CD8-positive, alpha-beta memory T cell (primary cell): ENCODE results near the gene PHOX2B. TPM values are rescaled to one million over a fixed set of nuclear protein-coding genes. Genes with fewer than 3 reads are reported as not detected.
"Not testable (repeated sequence)": the region's sequence is repeated elsewhere in the genome, so short reads cannot be mapped to it uniquely, and the experiment has no call there.

ENCODE experiments used
- CTCF ChIA-PET: fragments of 350-600 bp; sonication (Branson Sonifier 250); formaldehyde crosslinking; loops from one replicate; lab custom pipeline; 2021; ENCODE audit warnings: antibody characterized with exemption; lab: Charles Lee
- POLR2A ChIA-PET: fragments of 350-600 bp; sonication (Branson Sonifier 250); formaldehyde crosslinking; loops from one replicate; lab custom pipeline; 2021; ENCODE audit warnings: antibody characterized with exemption; lab: Charles Lee
- DNase-seq, 5 donors: peaks; one replicate each; pipeline versions ENCODE4 v3.0.0 to v3.0.0-alpha.2; 2020 to 2022; ENCODE audit warnings: mixed read lengths in 1 of 5
- H3K27ac ChIP-seq: one replicate; pipeline ENCODE4 v1.7.0; 2013; ENCODE audit warnings: low read depth, mild to moderate bottlenecking, low read length, moderate library complexity
- H3K27me3 ChIP-seq: 2 replicates; pipeline ENCODE4 v1.7.0; 2013; ENCODE audit warnings: low read length, mild to moderate bottlenecking; ENCODE audit not compliant: insufficient read depth, poor library complexity, severe bottlenecking
- H3K36me3 ChIP-seq: 2 replicates; pipeline ENCODE4 v1.7.0; 2013; ENCODE audit warnings: mild to moderate bottlenecking, low read length, moderate library complexity; ENCODE audit not compliant: insufficient read depth
- H3K4me1 ChIP-seq: 2 replicates; pipeline ENCODE4 v1.7.0; 2013; ENCODE audit warnings: mild to moderate bottlenecking, low read length, moderate library complexity; ENCODE audit not compliant: insufficient read depth
- H3K4me3 ChIP-seq: 2 replicates; pipeline ENCODE4 v1.7.0; 2013; ENCODE audit warnings: mild to moderate bottlenecking, low read length
- H3K9me3 ChIP-seq: 2 replicates; pipeline ENCODE4 v1.7.0; 2013; ENCODE audit warnings: mild to moderate bottlenecking, low read length
- H3K27ac Mint-ChIP-seq, 8 donors: one replicate each; pipeline ENCODE4 v1.8.0; 2020 to 2021; ENCODE audit warnings: mixed read lengths in 8 of 8, mild to moderate bottlenecking in 6 of 8, inconsistent platforms in 3 of 8, moderate library complexity in 3 of 8
- H3K27me3 Mint-ChIP-seq, 2 donors: one replicate each; pipeline ENCODE4 v1.8.0; 2020 to 2021; ENCODE audit warnings: mixed read lengths in 2 of 2, mild to moderate bottlenecking in 1 of 2, moderate library complexity in 1 of 2
- H3K36me3 Mint-ChIP-seq, 3 donors: one replicate each; pipeline ENCODE4 v1.8.0; 2020 to 2021; ENCODE audit warnings: mixed read lengths in 3 of 3, inconsistent platforms in 1 of 3, mild to moderate bottlenecking in 1 of 3
- H3K4me1 Mint-ChIP-seq, 3 donors: one replicate each; pipeline ENCODE4 v1.8.0; 2020 to 2021; ENCODE audit warnings: mixed read lengths in 3 of 3, inconsistent platforms in 1 of 3, mild to moderate bottlenecking in 1 of 3
- H3K4me3 Mint-ChIP-seq, 7 donors: one replicate each; pipeline ENCODE4 v1.8.0; 2020 to 2021; ENCODE audit warnings: mixed read lengths in 7 of 7, mild to moderate bottlenecking in 6 of 7, moderate library complexity in 4 of 7, inconsistent platforms in 2 of 7
- H3K9me3 Mint-ChIP-seq, 5 donors: one replicate each; pipeline ENCODE4 v1.8.0; 2020 to 2022; ENCODE audit warnings: mixed read lengths in 5 of 5, mild to moderate bottlenecking in 3 of 5, moderate library complexity in 2 of 5, inconsistent platforms in 1 of 5
- polyA plus RNA-seq: library from polyadenylated mRNA; unstranded; fragments of 300-500 nt; fragmentation: Illumina TruSeq; gene quantifications from one replicate; pipeline ENCODE4 v1.2.3, GENCODE V29; 2021
- total RNA-seq, 2 experiments: library from RNA; stranded (reverse); gene quantifications; one replicate each; pipeline ENCODE4 v1.2.3, GENCODE V29; 2021

Gene PHOX2B
- total and polyA plus RNA-seq, 3 experiments from 2014 or later = not detected

- no peak overlapping the region for H3K27ac Mint-ChIP-seq
- DNase-seq = no peak
- ChIA-PET CTCF (no interaction called here), POLR2A (no interaction called here)
- peaks cover 0 to 2% (median 0%) of the 10 kb centered on the region in 5 donors for H3K9me3 Mint-ChIP-seq
- Histone ChIP-seq H3K4me3 (no peak overlapping the region), H3K27ac (no peak overlapping the region), H3K27me3 (no peaks in the 10 kb centered on the region), H3K36me3 (no peaks in the 10 kb centered on the region), H3K9me3 (no peaks in the 10 kb centered on the region), H3K4me1 (no peaks in the 10 kb centered on the region)
- H3K4me1 Mint-ChIP-seq = no peaks in the 10 kb centered on the region
- H3K36me3 Mint-ChIP-seq = no peaks in the 10 kb centered on the region
- no peak overlapping the region for H3K4me3 Mint-ChIP-seq
- peaks cover 0 to 2% of the 10 kb centered on the region in 2 donors for H3K27me3 Mint-ChIP-seq
Observed at GRCh38 chr4:41713768-41714167, 34.8 kb downstream of the PHOX2B start.

GRCh38 chr4:41712425-41712824 lies 36.1 kb downstream of the PHOX2B start:
- Mint-ChIP-seq H3K27me3 (peaks cover 0 to 8% of the 10 kb centered on the region in 2 donors), H3K4me3 (no peak overlapping the region), H3K36me3 (no peaks in the 10 kb centered on the region), H3K27ac (no peak overlapping the region), H3K4me1 (no peaks in the 10 kb centered on the region), H3K9me3 (peaks cover 0 to 2% (median 0%) of the 10 kb centered on the region in 5 donors)
- POLR2A ChIA-PET = no interaction called here
- Histone ChIP-seq H3K27me3 (no peaks in the 10 kb centered on the region), H3K4me1 (no peaks in the 10 kb centered on the region), H3K4me3 (no peak overlapping the region), H3K27ac (no peak overlapping the region), H3K9me3 (no peaks in the 10 kb centered on the region), H3K36me3 (no peaks in the 10 kb centered on the region)
- CTCF ChIA-PET = no interaction called here
- no peak for DNase-seq

DNA sequence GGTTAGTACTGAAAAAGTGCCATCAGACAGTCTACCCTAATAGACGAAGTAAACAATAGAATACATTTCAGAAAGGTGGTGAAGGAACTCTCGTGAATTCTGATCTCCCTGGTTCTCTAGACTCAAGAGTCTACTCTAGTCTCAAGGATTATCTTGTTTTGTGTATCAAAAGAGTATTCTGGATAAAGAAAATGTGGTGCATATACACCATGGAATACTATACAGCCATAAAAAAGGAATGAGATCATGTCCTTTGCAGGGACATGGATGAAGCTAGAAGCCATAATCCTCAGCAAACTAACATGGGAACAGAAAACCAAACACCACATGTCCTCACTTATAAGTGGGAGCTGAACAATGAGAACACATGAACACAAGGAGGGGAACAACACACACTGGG lies 36.9 kb downstream of the PHOX2B start:
- CTCF ChIA-PET, H3K4me1 Mint-ChIP-seq: not testable (repeated sequence)

DNA sequence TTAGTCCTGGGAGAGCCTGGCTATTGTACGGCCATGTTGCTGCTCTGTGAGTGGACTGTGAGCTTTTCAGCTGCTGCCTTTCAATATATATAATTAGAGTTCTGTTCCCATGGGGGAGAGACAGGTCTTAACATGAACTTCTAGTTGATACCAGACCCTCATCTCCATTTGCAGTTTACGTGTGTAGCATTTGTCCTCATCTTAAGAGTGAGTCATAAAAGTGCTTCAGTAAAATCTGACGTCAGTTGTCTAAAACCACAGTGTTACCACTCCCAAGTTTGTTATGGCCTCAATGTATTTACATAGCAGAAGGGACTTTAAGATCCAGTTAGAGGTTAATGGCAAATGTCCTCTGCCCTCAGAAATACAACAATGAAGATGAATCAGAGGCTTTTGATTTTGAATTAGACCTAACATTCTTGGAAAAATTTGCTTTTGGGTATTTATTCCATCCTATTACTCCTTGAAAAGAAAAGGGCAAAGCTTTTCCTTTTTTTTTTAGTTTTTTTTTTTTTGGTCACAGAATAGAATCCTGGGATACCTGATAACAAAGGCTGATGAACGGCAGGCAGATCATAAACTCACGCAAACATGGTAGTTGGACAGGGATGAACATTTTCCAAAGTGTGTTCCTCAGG lies 38.6 kb downstream of the PHOX2B start:
- no peaks in the 10 kb centered on the region for H3K36me3 Mint-ChIP-seq
- no peaks in the 10 kb centered on the region for H3K27me3 ChIP-seq
- no peak overlapping the region for H3K4me3 ChIP-seq
- DNase-seq = no peak
- ChIA-PET CTCF (no interaction called here), POLR2A (no interaction called here)
- no peaks in the 10 kb centered on the region for H3K9me3 ChIP-seq
- H3K4me1 Mint-ChIP-seq = no peaks in the 10 kb centered on the region
- no peaks in the 10 kb centered on the region for H3K36me3 ChIP-seq
- no peak overlapping the region for H3K4me3 Mint-ChIP-seq
- peaks cover 0 to 9% of the 10 kb centered on the region in 2 donors for H3K27me3 Mint-ChIP-seq
- no peak overlapping the region for H3K27ac Mint-ChIP-seq
- no peak overlapping the region for H3K27ac ChIP-seq
- peaks cover 0 to 2% (median 0%) of the 10 kb centered on the region in 5 donors for H3K9me3 Mint-ChIP-seq
- H3K4me1 ChIP-seq = no peaks in the 10 kb centered on the region

More for the DNA sequence above, 36.9 kb downstream of the PHOX2B start:
- H3K4me1 ChIP-seq, H3K36me3 ChIP-seq, H3K4me3 Mint-ChIP-seq, H3K27me3 Mint-ChIP-seq, H3K27me3 ChIP-seq, H3K27ac ChIP-seq, DNase-seq, H3K9me3 ChIP-seq, POLR2A ChIA-PET, H3K36me3 Mint-ChIP-seq, H3K27ac Mint-ChIP-seq, H3K4me3 ChIP-seq, H3K9me3 Mint-ChIP-seq: not testable (repeated sequence)

GRCh38 chr4:41703785-41704184 lies 44.7 kb downstream of the PHOX2B start:
- CTCF ChIA-PET = no interaction called here
- no peaks in the 10 kb centered on the region for H3K27me3 ChIP-seq
- no peak overlapping the region for H3K27ac ChIP-seq
- H3K36me3 Mint-ChIP-seq = no peaks in the 10 kb centered on the region
- H3K9me3 ChIP-seq = no peaks in the 10 kb centered on the region
- H3K27ac Mint-ChIP-seq = no peak overlapping the region
- H3K4me1 Mint-ChIP-seq = no peaks in the 10 kb centered on the region
- H3K4me3 ChIP-seq = no peak overlapping the region
- H3K27me3 Mint-ChIP-seq = peaks cover 2 to 28% of the 10 kb centered on the region in 2 donors
- H3K4me1 ChIP-seq = no peaks in the 10 kb centered on the region
- H3K4me3 Mint-ChIP-seq = no peak overlapping the region
- DNase-seq = no peak
- POLR2A ChIA-PET = no interaction called here
- H3K36me3 ChIP-seq = no peaks in the 10 kb centered on the region
- peaks cover 0 to 5% (median 2%) of the 10 kb centered on the region in 5 donors for H3K9me3 Mint-ChIP-seq

- Histone ChIP-seq H3K4me3 (no peak overlapping the region), H3K36me3 (no peaks in the 10 kb centered on the region), H3K9me3 (no peaks in the 10 kb centered on the region), H3K4me1 (no peaks in the 10 kb centered on the region), H3K27ac (no peak overlapping the region), H3K27me3 (no peaks in the 10 kb centered on the region)
- ChIA-PET POLR2A (no interaction called here), CTCF (no interaction called here)
- Mint-ChIP-seq H3K4me1 (no peaks in the 10 kb centered on the region), H3K4me3 (no peak overlapping the region), H3K27ac (peak overlapping the region in 1 of 8 donors; percentile 34), H3K27me3 (peaks cover 2 to 27% of the 10 kb centered on the region in 2 donors), H3K9me3 (peaks cover 0 to 5% (median 2%) of the 10 kb centered on the region in 5 donors), H3K36me3 (no peaks in the 10 kb centered on the region)
- no peak for DNase-seq
Observed at GRCh38 chr4:41702770-41703169, 45.8 kb downstream of the PHOX2B start.

- Mint-ChIP-seq H3K4me1 (no peaks in the 10 kb centered on the region), H3K27me3 (peaks cover 2 to 27% of the 10 kb centered on the region in 2 donors), H3K4me3 (no peak overlapping the region), H3K36me3 (no peaks in the 10 kb centered on the region), H3K9me3 (peaks cover 0 to 5% (median 2%) of the 10 kb centered on the region in 5 donors), H3K27ac (no peak overlapping the region)
- H3K9me3 ChIP-seq = no peaks in the 10 kb centered on the region
- no peaks in the 10 kb centered on the region for H3K4me1 ChIP-seq
- POLR2A ChIA-PET = no interaction called here
- H3K36me3 ChIP-seq = no peaks in the 10 kb centered on the region
- CTCF ChIA-PET = interaction anchor here (1.0 kb wide), 1 partner anchor 9 kb away, joined by 3 read pairs; no protein-coding TSS in a partner anchor
- H3K27ac ChIP-seq = no peak overlapping the region
- no peak overlapping the region for H3K4me3 ChIP-seq
- H3K27me3 ChIP-seq = no peaks in the 10 kb centered on the region
- DNase-seq = no peak
Observed at GRCh38 chr4:41701983-41702382, 46.5 kb downstream of the PHOX2B start.

DNA sequence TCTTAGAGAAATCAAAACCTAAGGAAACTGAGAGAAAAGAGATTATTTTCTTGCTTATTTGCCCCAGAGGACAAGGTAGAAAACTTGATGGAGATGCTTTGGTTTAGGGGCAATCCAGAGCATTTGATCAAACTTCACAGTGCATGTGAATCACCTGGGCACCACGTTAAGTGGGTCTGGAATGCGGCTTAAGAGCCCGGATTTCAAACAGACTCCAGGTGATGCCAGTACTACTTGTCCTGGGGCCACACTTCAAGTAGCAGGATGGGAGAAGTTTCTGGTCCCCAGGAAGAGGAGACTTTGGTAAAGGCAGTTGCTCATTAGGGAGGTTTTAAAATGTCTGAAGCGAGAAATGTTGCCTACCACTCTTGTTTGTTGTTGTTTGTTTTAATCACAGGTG lies 51.8 kb downstream of the PHOX2B start:
- Mint-ChIP-seq H3K4me3 (no peak overlapping the region), H3K27ac (no peak overlapping the region), H3K27me3 (peaks cover 0 to 12% of the 10 kb centered on the region in 2 donors), H3K9me3 (no peaks in the 10 kb centered on the region), H3K36me3 (no peaks in the 10 kb centered on the region), H3K4me1 (peaks cover 3 to 4% (median 3%) of the 10 kb centered on the region in 3 donors)
- H3K27me3 ChIP-seq = no peaks in the 10 kb centered on the region
- H3K27ac ChIP-seq = no peak overlapping the region
- no peak for DNase-seq
- H3K36me3 ChIP-seq = no peaks in the 10 kb centered on the region
- H3K4me3 ChIP-seq = no peak overlapping the region
- no peaks in the 10 kb centered on the region for H3K4me1 ChIP-seq
- ChIA-PET POLR2A (no interaction called here), CTCF (no interaction called here)
- H3K9me3 ChIP-seq = no peaks in the 10 kb centered on the region
